ENCODE results near the gene ADD2.

- TF ChIP-seq GATA3 (IDR thresholded peaks at IDR 0.05; ENCODE audit: low read depth, low read length), result no peak
- TF ChIP-seq GATA2 (IDR thresholded peaks at IDR 0.05; ENCODE audit: low read depth, low read length), result no peak
Observed at GRCh38 chr2:70670202-70670601, 97.8 kb downstream of the ADD2 start.
